Ecto neural progenitor cell (in vitro differentiated cells): Measurements from ENCODE around the gene KLRF1.
A peak's percentile ranks its signal among the peaks of the same experiment; 100 is the strongest.

ENCODE experiments used
- DNase-seq: peaks from one replicate; pipeline ENCODE4 v3.0.0-alpha.2; 2018; ENCODE audit warnings: low spot score

Gene KLRF1

GRCh38 chr12:9809338-9809737 lies 17.9 kb upstream of the KLRF1 start:
- DNase-seq, result no peak

DNA sequence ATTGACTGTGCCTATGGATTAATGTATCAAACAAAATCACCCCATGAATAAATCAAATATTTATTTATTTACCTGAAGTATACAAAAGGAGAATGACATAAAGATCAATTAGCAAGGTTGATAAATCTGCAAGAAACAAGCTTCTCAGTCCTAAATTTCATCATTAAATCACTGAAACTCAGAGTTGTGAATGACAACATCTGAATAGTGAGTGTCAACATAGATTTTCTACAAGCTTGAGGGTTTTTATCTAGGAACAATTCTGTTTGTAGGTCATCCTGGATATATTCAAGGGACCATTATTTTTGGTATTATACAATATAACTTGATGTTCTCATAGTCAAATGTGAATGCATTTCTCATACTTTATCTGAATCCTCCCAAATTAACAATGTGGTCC lies 17.4 kb upstream of the KLRF1 start:
- no peak for DNase-seq

- no peak for DNase-seq
Observed at GRCh38 chr12:9810671-9811070, 16.6 kb upstream of the KLRF1 start.

GRCh38 chr12:9811621-9812020 lies 15.7 kb upstream of the KLRF1 start:
- no peak for DNase-seq

DNA sequence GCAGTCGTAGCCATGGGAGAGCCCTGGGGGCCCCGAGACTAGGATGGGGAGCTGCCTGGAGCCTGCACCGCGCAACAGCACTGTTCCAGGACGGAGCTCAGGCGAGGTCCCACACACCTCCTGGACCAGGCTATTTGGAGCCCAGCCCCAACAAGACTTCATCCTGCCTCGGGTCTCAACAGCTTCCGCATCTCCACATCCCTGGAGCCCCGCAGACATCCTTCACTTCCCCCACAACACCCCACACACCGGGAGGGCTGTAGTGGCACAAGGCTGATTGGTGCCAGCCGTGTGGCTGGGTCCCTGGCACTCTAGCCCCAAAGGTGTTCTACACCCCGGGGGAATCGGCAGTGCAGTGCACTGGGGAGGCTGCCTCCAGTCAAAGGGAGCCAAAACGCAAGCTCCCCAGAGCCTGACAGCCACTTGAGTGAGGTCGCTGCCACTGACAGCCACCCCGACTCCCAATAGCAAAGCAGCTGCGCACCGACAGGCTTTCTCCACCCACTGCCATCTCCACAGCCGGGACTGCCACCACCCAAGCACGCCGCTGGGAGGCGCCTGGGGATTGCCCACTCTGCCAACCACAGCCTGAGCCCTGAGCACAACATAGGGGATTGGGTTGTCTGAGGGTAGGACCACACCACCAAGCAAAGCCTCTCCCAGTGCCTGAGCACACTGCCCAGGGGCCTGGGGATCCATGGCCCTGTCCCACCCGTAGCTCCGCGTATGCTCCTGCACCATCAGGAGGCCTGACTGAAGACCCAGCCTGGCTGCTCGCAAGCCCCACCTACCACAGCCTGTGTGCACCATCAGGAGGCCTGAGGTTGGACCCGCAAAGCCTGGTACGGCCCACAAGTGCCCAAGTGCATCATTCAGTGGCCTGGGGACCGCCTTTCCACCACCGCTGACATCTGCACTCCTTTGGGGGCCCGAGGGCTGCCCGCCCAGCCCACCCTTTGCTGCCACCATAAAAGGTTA lies 13.2 kb upstream of the KLRF1 start:
- peak; percentile 94 for DNase-seq

- no peak for DNase-seq
Observed at GRCh38 chr12:9820281-9820930, 6.9 kb upstream of the KLRF1 start.

GRCh38 chr12:9829483-9829882 lies 2.2 kb downstream of the KLRF1 start:
- DNase-seq, result no peak

GRCh38 chr12:9829982-9830381 lies 2.7 kb downstream of the KLRF1 start:
- no peak for DNase-seq

- DNase-seq, result no peak
Observed at GRCh38 chr12:9831720-9832119, 4.4 kb downstream of the KLRF1 start.

- DNase-seq, result no peak
Observed at GRCh38 chr12:9843407-9843806, 16.1 kb downstream of the KLRF1 start.

- no peak for DNase-seq
Observed at GRCh38 chr12:9848899-9849298, 21.6 kb downstream of the KLRF1 start.

DNA sequence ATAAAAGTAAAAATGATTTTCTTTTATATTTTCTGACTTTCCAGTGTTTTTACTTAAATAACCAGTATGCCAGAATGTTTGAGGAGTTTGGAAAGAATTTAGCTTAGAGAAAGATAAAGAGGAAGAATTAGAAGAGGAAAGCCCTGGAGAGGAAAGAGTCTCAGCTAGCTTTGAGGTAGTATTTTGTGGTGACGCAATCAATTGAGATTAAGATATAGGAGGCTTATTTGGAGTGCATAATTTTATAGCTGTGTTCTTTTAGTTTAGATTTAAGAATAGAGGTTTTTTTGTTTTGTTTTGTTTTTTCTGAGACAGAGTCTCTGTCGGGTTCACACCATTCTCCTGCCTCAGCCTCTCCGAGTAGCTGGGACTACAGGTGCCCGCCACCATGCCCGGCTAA lies 23.8 kb downstream of the KLRF1 start:
- no peak for DNase-seq

DNA sequence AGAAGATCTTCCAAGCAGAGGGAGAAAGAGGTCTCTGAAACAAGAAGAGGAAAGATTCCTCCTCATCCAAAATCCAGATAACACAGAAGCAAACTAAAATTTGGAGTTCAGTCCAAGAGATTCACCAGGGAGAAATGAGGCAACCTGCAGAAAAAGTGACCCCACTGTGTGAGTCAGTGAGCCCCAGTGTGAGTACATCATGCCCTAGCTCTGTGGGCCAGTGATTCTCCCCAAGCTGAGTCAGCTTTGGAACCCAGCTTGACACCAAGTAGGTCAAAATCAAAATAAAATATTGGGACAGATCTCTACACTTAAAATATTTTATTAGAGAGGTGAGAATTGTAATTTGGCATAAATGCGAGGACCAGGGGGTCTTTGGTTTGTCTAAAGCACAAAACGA lies 24.6 kb downstream of the KLRF1 start:
- no peak for DNase-seq

GRCh38 chr12:9856151-9856550 lies 28.9 kb downstream of the KLRF1 start:
- no peak for DNase-seq

DNA sequence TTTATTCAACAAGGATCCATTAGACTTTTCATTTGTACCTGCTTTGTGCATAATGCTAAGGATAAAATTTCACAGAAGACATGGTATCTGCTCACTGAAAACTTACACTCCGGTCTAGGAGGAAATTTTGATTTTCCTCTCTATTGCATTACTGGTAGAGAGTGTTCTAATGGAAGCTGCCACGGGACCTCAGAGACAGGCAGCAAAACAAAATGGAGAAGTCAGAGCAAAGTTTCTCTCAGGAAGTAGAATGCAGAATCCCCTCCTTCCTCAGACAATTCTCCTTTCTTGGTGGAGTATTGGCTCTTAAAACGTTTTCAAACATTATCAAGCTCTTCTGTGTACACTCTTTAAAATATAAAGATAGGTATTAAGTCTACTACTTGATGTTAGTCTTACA lies 29.6 kb downstream of the KLRF1 start:
- no peak for DNase-seq

DNA sequence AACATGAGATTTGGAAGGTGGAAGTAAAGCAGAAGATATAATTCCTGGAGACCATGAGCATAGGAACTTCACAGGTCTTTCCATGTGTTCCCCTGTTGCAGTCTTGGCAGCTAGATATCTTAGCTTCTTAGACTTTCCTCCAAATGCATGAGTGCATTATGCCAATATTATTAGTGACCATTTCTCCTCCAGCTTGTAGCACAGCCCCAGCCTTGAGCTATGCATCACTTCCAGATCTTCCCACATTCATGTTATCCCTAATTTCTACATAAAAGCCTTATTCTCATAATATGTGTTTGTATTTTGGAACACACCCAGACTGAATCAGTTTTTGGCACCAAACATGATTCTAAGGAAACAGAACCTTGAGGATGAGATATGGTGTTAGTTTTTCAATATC lies 30.9 kb downstream of the KLRF1 start:
- no peak for DNase-seq

GRCh38 chr12:9864913-9865675 lies 37.8 kb downstream of the KLRF1 start:
- no peak for DNase-seq

- DNase-seq, result no peak
Observed at GRCh38 chr12:9866860-9867269, 39.6 kb downstream of the KLRF1 start.

DNA sequence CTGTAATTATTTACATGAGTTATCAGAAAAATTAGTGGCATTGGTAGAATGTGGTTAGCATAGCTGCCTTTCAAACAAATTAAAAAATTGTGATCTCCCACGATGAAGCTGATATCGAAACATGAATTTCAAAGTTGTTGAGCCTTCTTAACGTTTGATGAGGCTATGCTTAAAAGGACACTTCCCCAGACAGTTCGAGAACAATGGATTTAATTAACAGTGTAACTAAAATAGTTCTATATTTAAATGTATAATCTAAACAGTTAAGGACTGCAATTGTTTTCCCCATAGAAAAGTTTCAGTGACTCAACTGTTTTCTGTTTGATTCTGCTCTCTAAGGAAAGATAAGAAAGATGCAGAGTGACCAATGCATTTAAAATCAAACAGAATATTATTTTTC lies 40.2 kb downstream of the KLRF1 start:
- no peak for DNase-seq

GRCh38 chr12:9868311-9868801 lies 41.1 kb downstream of the KLRF1 start:
- DNase-seq, result no peak

DNA sequence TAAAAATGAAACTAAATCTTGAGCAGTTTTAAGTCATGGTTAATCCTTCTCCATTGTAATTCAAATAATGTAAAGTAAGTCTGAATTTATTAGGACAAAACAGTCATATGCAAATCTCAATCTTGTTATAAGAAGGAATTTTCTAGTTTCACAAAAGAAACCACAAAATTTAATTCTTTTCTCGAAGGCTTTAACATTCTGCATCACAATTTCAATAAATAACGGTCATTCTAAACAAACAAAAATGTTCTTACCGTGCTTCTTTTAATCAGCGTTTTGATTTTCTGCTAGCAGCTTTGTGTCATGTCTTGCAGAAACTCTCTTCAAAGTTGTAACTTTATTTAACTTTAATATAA lies 41.6 kb downstream of the KLRF1 start:
- no peak for DNase-seq

GRCh38 chr12:9869307-9870161 lies 42.3 kb downstream of the KLRF1 start, which contains the start of gene CLEC2B:
Gene CLEC2B, minus strand, starts transcription at chr12:9869354.
- no peak for DNase-seq
